ENCODE measurements around the gene CFAP141. TPM values are rescaled to one million over a fixed set of nuclear protein-coding genes. Genes with fewer than 3 reads are reported as not detected.

The CFAP141 gene
- total RNA-seq, 1 donor from 2014 or later: not detected

GRCh38 chr1:154171880-154172279 lies 34.3 kb downstream of the CFAP141 start:
- DNase-seq (ENCODE audit: low read depth in 2 of 2): no peak

GRCh38 chr1:154171223-154171583 lies 34.9 kb downstream of the CFAP141 start:
- no peak for DNase-seq (ENCODE audit: low read depth in 2 of 2)

- no peak for DNase-seq (ENCODE audit: low read depth in 2 of 2)
These were observed 35.4 kb downstream of the CFAP141 start for GRCh38 chr1:154170547-154171222.

DNA sequence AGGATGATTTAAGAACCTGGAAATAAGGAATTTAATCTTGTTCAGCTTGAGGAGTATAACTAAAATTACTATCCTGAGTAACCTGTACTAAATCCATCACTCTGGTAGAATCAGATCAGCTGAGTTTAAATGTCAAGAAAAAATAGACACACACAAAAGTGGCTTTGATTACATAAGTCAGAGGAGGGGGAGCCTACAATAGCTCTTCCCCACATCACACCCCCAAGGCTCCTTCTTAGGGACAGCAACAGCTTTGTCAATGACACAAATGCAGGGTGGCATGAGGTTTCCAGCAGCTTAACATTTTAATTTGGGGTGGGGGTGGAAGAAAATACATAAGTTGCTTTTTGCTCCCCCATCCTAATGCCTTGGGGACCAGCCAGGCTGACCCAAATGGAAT lies 38.7 kb downstream of the CFAP141 start:
- DNase-seq (ENCODE audit: low read depth in 2 of 2): no peak

- no peak for DNase-seq (ENCODE audit: low read depth in 2 of 2)
These were observed 39.9 kb downstream of the CFAP141 start for GRCh38 chr1:154166207-154166606.

DNA sequence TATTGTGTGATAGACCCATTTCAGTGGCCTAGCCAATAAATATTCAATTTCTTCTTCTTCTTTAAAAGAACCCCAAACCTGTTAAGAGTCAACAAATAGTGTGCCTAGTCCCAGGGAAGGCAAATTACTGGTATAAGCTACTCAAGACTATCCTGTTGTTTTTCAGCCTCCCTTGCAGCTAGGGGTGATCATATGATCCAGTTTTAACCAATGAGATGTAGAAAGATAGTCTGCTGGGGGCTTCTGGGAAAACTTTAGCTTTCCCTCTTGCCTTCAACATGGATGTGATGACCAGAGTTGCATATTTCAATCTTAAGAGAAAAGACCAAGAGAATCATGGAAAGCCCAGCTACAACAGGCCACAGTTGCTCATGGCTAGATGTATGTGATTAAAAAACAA lies 46.6 kb downstream of the CFAP141 start:
- DNase-seq (ENCODE audit: low read depth in 2 of 2): no peak

DNA sequence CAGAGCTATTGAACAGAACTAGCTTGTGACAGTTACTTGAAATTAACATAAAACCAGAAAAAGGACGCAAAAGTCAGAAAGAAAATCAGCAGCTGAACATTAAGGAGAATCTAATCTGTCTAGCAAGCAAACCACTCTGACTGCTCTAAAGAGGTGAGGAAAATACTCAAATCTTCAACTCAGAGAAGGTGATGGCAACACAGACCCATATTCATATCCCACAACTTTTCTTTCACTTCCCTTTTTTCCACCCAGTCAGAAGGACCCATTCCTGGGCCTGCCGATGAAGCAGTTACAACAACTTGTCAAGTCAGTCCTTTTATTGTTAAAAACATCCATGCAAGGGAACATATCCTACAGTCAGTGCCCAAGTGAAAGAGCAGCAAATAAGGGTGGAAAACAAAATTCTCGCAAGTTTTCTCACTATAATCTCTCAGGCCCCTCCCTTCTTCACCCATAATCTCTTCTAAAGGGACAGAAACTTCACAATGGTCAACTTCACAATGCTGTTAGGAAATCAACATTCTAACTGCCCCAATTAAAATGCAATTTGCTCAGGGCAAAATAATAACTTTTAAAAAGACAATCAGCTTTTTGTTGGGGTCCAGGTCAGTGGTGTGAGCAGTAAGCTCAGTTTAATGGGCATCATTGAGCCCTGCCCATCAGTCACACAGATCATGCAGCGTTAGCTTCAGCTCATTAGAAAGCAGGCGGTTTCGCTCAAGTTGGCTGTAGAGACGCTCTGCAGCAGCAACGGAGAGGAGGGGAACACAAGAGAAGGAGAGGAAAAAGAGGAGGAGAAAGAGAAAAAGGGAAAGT lies 47.6 kb downstream of the CFAP141 start:
- no peak for DNase-seq (ENCODE audit: low read depth in 2 of 2)

- no peak for DNase-seq (ENCODE audit: low read depth in 2 of 2)
These were observed 48.4 kb downstream of the CFAP141 start for GRCh38 chr1:154157520-154158306.

- peak; percentile 92 to 93 for DNase-seq (ENCODE audit: low read depth in 2 of 2)
These were observed 50.9 kb downstream of the CFAP141 start for GRCh38 chr1:154155251-154155650.

DNA sequence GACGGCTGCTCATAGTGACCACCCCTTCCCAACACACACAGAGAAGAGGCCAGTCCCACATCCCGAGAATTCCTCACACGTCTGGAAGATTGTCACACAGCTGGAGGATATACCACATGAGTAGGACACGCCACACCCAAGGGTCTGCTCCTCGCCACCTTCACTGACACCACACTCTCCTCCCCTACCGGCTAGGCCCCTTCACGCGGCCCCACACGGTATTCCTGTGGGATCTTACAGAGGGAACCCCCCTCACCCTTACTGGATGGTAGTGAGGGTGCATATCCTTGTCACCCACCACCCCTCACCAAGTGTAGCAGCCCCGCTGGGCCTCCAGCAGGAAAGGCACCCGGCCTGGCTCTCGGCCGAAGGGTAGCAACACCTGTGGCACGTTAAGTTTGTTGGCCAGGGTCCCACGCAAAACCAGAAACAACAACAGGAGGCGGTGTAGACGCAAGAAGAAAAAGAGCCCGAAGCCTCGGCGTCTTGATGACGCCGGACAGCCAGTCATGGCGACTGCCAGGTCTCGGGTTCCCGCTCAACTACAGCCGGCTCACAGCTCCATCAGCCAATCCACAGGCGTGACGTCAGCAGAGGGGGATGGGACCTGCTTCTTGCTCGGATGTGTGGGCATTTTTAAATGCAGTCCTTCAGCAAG lies 51.5 kb downstream of the CFAP141 start, which contains the start of gene NUP210L:
Gene NUP210L (minus strand): TSS at position 540 of the 658 bp plus-strand sequence.
- peak; percentile 80 to 81 for DNase-seq (ENCODE audit: low read depth in 2 of 2)

- DNase-seq (ENCODE audit: low read depth in 2 of 2): no peak
These were observed 52.1 kb downstream of the CFAP141 start for GRCh38 chr1:154154053-154154452.

DNA sequence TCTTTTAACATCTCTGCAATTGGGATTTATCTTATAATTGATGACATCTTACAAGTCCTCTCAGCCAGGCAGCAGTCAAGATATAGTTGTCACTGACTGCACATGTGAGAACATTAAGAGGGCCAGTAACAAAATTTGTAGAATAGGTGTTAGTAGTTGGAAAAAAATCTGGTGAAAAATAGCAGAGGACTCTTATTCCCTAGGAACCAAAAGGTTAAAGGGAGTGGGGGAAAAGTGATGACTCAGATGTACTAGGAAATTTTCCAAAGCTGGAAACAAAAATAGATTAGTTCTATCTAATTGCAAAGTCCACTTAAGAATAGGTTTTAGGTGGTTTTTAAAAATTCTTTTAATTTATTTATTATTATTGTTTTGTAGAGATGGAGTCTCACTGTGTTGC lies 54.8 kb downstream of the CFAP141 start:
- peak in 1 of 2 donors; percentile 50 for DNase-seq (ENCODE audit: low read depth in 2 of 2)

Other genes starting within 250 kb of the CFAP141 start
- 2.0 and 4.6 TPM in 2 replicates for gene CRTC2, start 247.7 kb downstream of the CFAP141 start, total RNA-seq
- 80.0 and 117 TPM in 2 replicates for gene SLC39A1, start 242.8 kb downstream of the CFAP141 start, total RNA-seq
- gene CREB3L4, start 238.4 kb downstream of the CFAP141 start, total RNA-seq: 5.0 and 5.7 TPM in 2 replicates
- 85.2 and 118 TPM in 2 replicates for gene JTB, start 228.7 kb downstream of the CFAP141 start, total RNA-seq
- gene RAB13, start 220.0 kb downstream of the CFAP141 start, total RNA-seq: 36.8 and 45.2 TPM in 2 replicates
- 1,667 and 3,062 TPM in 2 replicates for gene RPS27, start 215.6 kb downstream of the CFAP141 start, total RNA-seq
- under 0.01 and 0.20 TPM in 2 replicates for gene NUP210L, start 51.3 kb downstream of the CFAP141 start, total RNA-seq
- gene TPM3, start 14.2 kb downstream of the CFAP141 start, total RNA-seq: 297 and 300 TPM in 2 replicates
- 30.1 and 34.3 TPM in 2 replicates for gene UBAP2L, start 14.6 kb upstream of the CFAP141 start, total RNA-seq
- 61.9 and 107 TPM in 2 replicates for gene HAX1, start 66.3 kb upstream of the CFAP141 start, total RNA-seq
- gene AQP10, start 114.8 kb upstream of the CFAP141 start, total RNA-seq: under 0.01 TPM in 1 of 2 replicates, not detected in the other
- gene ATP8B2, start 119.2 kb upstream of the CFAP141 start, total RNA-seq: 38.4 and 54.4 TPM in 2 replicates
- gene IL6R, start 199.0 kb upstream of the CFAP141 start, total RNA-seq: 7.6 and 9.7 TPM in 2 replicates

All from lung microvascular endothelial cell (primary cell).